IMR-90 (cell line): Measurements from ENCODE around the gene CLCA2. TPM values are rescaled to one million over a fixed set of nuclear protein-coding genes. Genes with fewer than 3 reads are reported as not detected.

ENCODE experiments used
- ATAC-seq: fragments of 200-7000 bp; cut with Tn5 transposase; 2 replicates; pipeline ENCODE4 v1.9.1; 2020; ENCODE audit warnings: low read depth, mild to moderate bottlenecking, moderate library complexity
- BruUV-seq: library from RNA; stranded (reverse); fragments of 400-500 nt; replicated peaks from 2 replicates; lab custom pipeline; 2021; lab: Mats Ljungman, UMichigan
- CTCF ChIA-PET: fragments of 300-600 bp; formaldehyde crosslinking; extraction: SDS; loops from one replicate; lab custom pipeline; 2021; ENCODE audit warnings: antibody characterized with exemption; lab: Yijun Ruan, JAX
- POLR2A ChIA-PET: fragments of 300-600 bp; sonication (Branson Sonifier 250); formaldehyde crosslinking; loops from one replicate; lab custom pipeline; 2022; ENCODE audit warnings: antibody characterized with exemption; ENCODE audit not compliant: unreplicated experiment; lab: Charles Lee
- DNase-seq: peaks from one replicate; pipeline ENCODE4 v3.0.0; 2013
- H2AFZ ChIP-seq: replicated peaks from 2 replicates; pipeline ENCODE3; 2013; ENCODE audit warnings: low read length, mild to moderate bottlenecking; ENCODE audit not compliant: poor library complexity
- H2AK5ac ChIP-seq: 2 replicates; pipeline ENCODE4 v1.6.1; 2013; ENCODE audit warnings: low read depth, low read length, inconsistent platforms
- H2AK9ac ChIP-seq: replicated peaks from 2 replicates; pipeline ENCODE3; 2013; ENCODE audit warnings: mild to moderate bottlenecking, low read depth, low read length, moderate library complexity; ENCODE audit not compliant: poor library complexity
- H2BK120ac ChIP-seq: 2 replicates; pipeline ENCODE4 v1.6.1; 2013; ENCODE audit warnings: low read depth, low read length, inconsistent platforms
- H2BK15ac ChIP-seq: 3 replicates; pipeline ENCODE4 v1.6.1; 2013; ENCODE audit warnings: low read depth, low read length, inconsistent platforms
- H2BK20ac ChIP-seq: 2 replicates; pipeline ENCODE4 v1.6.1; 2013; ENCODE audit warnings: low read depth, mild to moderate bottlenecking, inconsistent platforms, low read length, moderate library complexity
- H2BK5ac ChIP-seq: 2 replicates; pipeline ENCODE4 v1.6.1; 2013; ENCODE audit warnings: mild to moderate bottlenecking, low read depth, low read length, inconsistent platforms; ENCODE audit not compliant: poor library complexity, severe bottlenecking
- H3K14ac ChIP-seq: replicated peaks from 2 replicates; pipeline ENCODE4 v1.6.1; 2013; ENCODE audit warnings: low read depth, low read length, inconsistent platforms
- H3K18ac ChIP-seq: 2 replicates; pipeline ENCODE4 v1.6.1; 2013; ENCODE audit warnings: low read depth, low read length, control low read depth
- H3K23ac ChIP-seq: 2 replicates; pipeline ENCODE4 v1.6.1; 2013; ENCODE audit warnings: low read depth, low read length, inconsistent platforms
- H3K27ac ChIP-seq: 2 replicates; pipeline ENCODE4 v1.5.1; 2013; ENCODE audit warnings: mild to moderate bottlenecking, control low read depth, low read length; ENCODE audit not compliant: insufficient read depth
- H3K27me3 ChIP-seq: 2 replicates; pipeline ENCODE4 v1.6.1; 2013; ENCODE audit warnings: low read length; ENCODE audit not compliant: control insufficient read depth, insufficient read depth
- H3K36me3 ChIP-seq: 2 replicates; pipeline ENCODE4 v1.6.1; 2013; ENCODE audit warnings: low read length, mixed read lengths; ENCODE audit not compliant: control insufficient read depth, insufficient read depth
- H3K4ac ChIP-seq: 2 replicates; pipeline ENCODE4 v1.6.1; 2013; ENCODE audit warnings: low read depth, low read length, inconsistent platforms
- H3K4me1 ChIP-seq: 2 replicates; pipeline ENCODE4 v1.6.1; 2013; ENCODE audit warnings: low read length, mixed read lengths; ENCODE audit not compliant: control insufficient read depth, insufficient read depth
- H3K4me2 ChIP-seq: 2 replicates; pipeline ENCODE4 v1.6.1; 2013; ENCODE audit warnings: low read depth, mild to moderate bottlenecking, control low read depth, low read length, moderate library complexity
- H3K4me3 ChIP-seq: 2 replicates; pipeline ENCODE4 v1.5.1; 2013; ENCODE audit warnings: low read depth, mild to moderate bottlenecking, control low read depth, low read length, moderate library complexity; ENCODE audit not compliant: insufficient read depth
- H3K56ac ChIP-seq: 2 replicates; pipeline ENCODE4 v1.6.1; 2013; ENCODE audit warnings: low read length, inconsistent platforms; ENCODE audit not compliant: insufficient read depth; ENCODE audit errors: extremely low read depth
- H3K79me1 ChIP-seq, 2 experiments: 2 replicates each; pipeline ENCODE4 v1.6.1; 2013; ENCODE audit warnings: low read length in 2 of 2, inconsistent platforms in 1 of 2, low read depth in 1 of 2
- H3K9ac ChIP-seq: 2 replicates; pipeline ENCODE4 v1.6.1; 2013; ENCODE audit warnings: low read depth, low read length, control low read depth
- H3K9me1 ChIP-seq: 2 replicates; pipeline ENCODE4 v1.6.1; 2013; ENCODE audit warnings: low read length, inconsistent platforms; ENCODE audit not compliant: insufficient read depth
- H3K9me3 ChIP-seq: 2 replicates; pipeline ENCODE4 v1.6.1; 2013; ENCODE audit warnings: low read length; ENCODE audit not compliant: control insufficient read depth, insufficient read depth
- H4K20me1 ChIP-seq: 2 replicates; pipeline ENCODE4 v1.6.1; 2013; ENCODE audit warnings: low read length, inconsistent platforms; ENCODE audit not compliant: insufficient read depth
- H4K5ac ChIP-seq: 2 replicates; pipeline ENCODE4 v1.6.1; 2013; ENCODE audit warnings: mild to moderate bottlenecking, low read depth, low read length, control low read depth
- H4K8ac ChIP-seq, 2 experiments: 2 replicates each; pipeline ENCODE4 v1.6.1; 2013; ENCODE audit warnings: low read depth in 2 of 2, low read length in 2 of 2, control low read depth in 1 of 2, inconsistent platforms in 1 of 2
- H4K91ac ChIP-seq: 2 replicates; pipeline ENCODE4 v1.6.1; 2013; ENCODE audit warnings: low read depth, low read length, inconsistent platforms; ENCODE audit not compliant: insufficient read depth
- BHLHE40 ChIP-seq: fragments of 150-350 bp; IDR thresholded peaks from 2 replicates; pipeline ENCODE4 v1.6.1; 2016; ENCODE audit warnings: mild to moderate bottlenecking, low read depth, low read length
- CEBPB ChIP-seq: IDR thresholded peaks from 2 replicates; pipeline ENCODE4 v1.6.1; 2012; ENCODE audit warnings: low read depth, low read length, improper control_type of control experiment
- CHD1 ChIP-seq: IDR thresholded peaks from 2 replicates; pipeline ENCODE4 v1.6.1; 2012; ENCODE audit warnings: low read depth, low read length, improper control_type of control experiment
- CTCF ChIP-seq: conservative IDR thresholded peaks from 2 replicates; pipeline ENCODE4 v1.5.1; 2012; ENCODE audit warnings: mild to moderate bottlenecking, low read depth, low read length, improper control_type of control experiment
- ELK1 ChIP-seq: fragments of 150-350 bp; IDR thresholded peaks from 2 replicates; pipeline ENCODE4 v1.6.1; 2016; ENCODE audit warnings: low read depth, mild to moderate bottlenecking, low read length, moderate library complexity, borderline replicate concordance
- FOS ChIP-seq: fragments of 150-350 bp; IDR thresholded peaks from 2 replicates; pipeline ENCODE4 v1.6.1; 2016; ENCODE audit warnings: low read depth, low read length
- MAFK ChIP-seq: IDR thresholded peaks from 2 replicates; pipeline ENCODE4 v1.6.1; 2012; ENCODE audit warnings: low read depth, low read length, improper control_type of control experiment
- MAZ ChIP-seq: IDR thresholded peaks from 2 replicates; pipeline ENCODE4 v1.6.1; 2012; ENCODE audit warnings: low read depth, mild to moderate bottlenecking, low read length, improper control_type of control experiment, moderate library complexity, borderline replicate concordance
- MXI1 ChIP-seq: IDR thresholded peaks from 2 replicates; pipeline ENCODE4 v1.6.1; 2012; ENCODE audit warnings: low read depth, mild to moderate bottlenecking, low read length, moderate library complexity, borderline replicate concordance
- NFE2L2 ChIP-seq: fragments of 150-350 bp; IDR thresholded peaks from 2 replicates; pipeline ENCODE4 v1.6.1; 2016; ENCODE audit warnings: low read depth, mild to moderate bottlenecking, low read length
- POLR2A ChIP-seq: IDR thresholded peaks from 2 replicates; pipeline ENCODE4 v1.6.1; 2012; ENCODE audit warnings: mild to moderate bottlenecking, low read depth, low read length
- RAD21 ChIP-seq: IDR thresholded peaks from 2 replicates; pipeline ENCODE4 v1.6.1; 2012; ENCODE audit warnings: low read length, improper control_type of control experiment
- RCOR1 ChIP-seq: IDR thresholded peaks from 2 replicates; pipeline ENCODE4 v1.6.1; 2012; ENCODE audit warnings: mild to moderate bottlenecking, low read length, improper control_type of control experiment; ENCODE audit not compliant: insufficient replicate concordance
- RFX5 ChIP-seq: IDR thresholded peaks from 2 replicates; pipeline ENCODE4 v1.8.0; 2012; ENCODE audit warnings: low read depth, mild to moderate bottlenecking, low read length, moderate library complexity
- SMC3 ChIP-seq: fragments of 150-350 bp; IDR thresholded peaks from 2 replicates; pipeline ENCODE4 v1.6.1; 2016; ENCODE audit warnings: low read depth, mild to moderate bottlenecking, antibody characterized with exemption, low read length, moderate library complexity
- USF2 ChIP-seq: fragments of 150-350 bp; IDR thresholded peaks from 2 replicates; pipeline ENCODE4 v1.6.1; 2017; ENCODE audit warnings: mild to moderate bottlenecking, antibody characterized with exemption, low read length, low read depth
- WGBS, 2 experiments: methylation state at CpG; one replicate each; pipeline versions ENCODE4 v1.1.5 to v1.1.7; 2013; ENCODE audit warnings: missing lambda C conversion rate in 2 of 2; ENCODE audit not compliant: insufficient read length in 1 of 2; ENCODE audit errors: extremely low coverage in 2 of 2; 5-methylcytosine and 5-hydroxymethylcytosine counted together
- dilution Hi-C: fragments of 300-500 bp; cut with HindIII; formaldehyde crosslinking; loops from one replicate; pipeline ENCODE4 v1.14.3; 2018; ENCODE audit warnings: low sequenced_read_pairs; ENCODE audit not compliant: unreplicated experiment
- in situ Hi-C: fragments of 300-500 bp; cut with MboI; formaldehyde crosslinking; loops from 3 replicates; pipeline ENCODE4 v1.14.3; 2019; ENCODE audit warnings: low sequenced_read_pairs, inconsistent platforms, mixed read lengths
- intact Hi-C: fragments of 100-400 bp; cut with micrococcal nuclease; formaldehyde crosslinking; loops from 2 replicates; pipeline ENCODE4 v1.10.0; 2022
- polyA plus RNA-seq, 3 experiments: library from polyadenylated mRNA; depleted of rRNA; stranded (reverse); fragments of >200 nt; gene quantifications; 2 replicates each; pipeline ENCODE4 v1.2.3, GENCODE V29; 2012; ENCODE audit warnings: low replicate concordance in 1 of 3
- total RNA-seq: library from RNA; depleted of rRNA; stranded (reverse); fragments of >200 nt; gene quantifications from 2 replicates; pipeline ENCODE4 v1.2.3, GENCODE V29; 2012

CLCA2 gene
- total and polyA plus RNA-seq, 2 of the 4 experiments (the other 2 are of a cell fraction): 0.09 to 0.18 TPM

GRCh38 chr1:86455073-86455472 is 31.1 kb downstream of the CLCA2 start:
- Histone ChIP-seq H3K27me3 (no peaks in the 10 kb centered on the region; the same call in 1 of the 2 replicates), H2AK5ac (no peak overlapping the region), H3K27ac (no peak overlapping the region), H4K91ac (no peak overlapping the region), H3K9me3 (no peaks in the 10 kb centered on the region), H3K79me1 (no peaks in the 10 kb centered on the region), H3K4me2 (no peak overlapping the region), H2BK15ac (no peak overlapping the region), H3K23ac (no peak overlapping the region), H3K4me1 (no peaks in the 10 kb centered on the region), H4K20me1 (no peaks in the 10 kb centered on the region), H4K8ac (no peak overlapping the region), H3K18ac (no peak overlapping the region), H3K4ac (no peak overlapping the region), H3K14ac (no peak overlapping the region), H3K9ac (no peak overlapping the region), H3K36me3 (no peaks in the 10 kb centered on the region), H3K9me1 (no peaks in the 10 kb centered on the region), H2AK9ac (no peak overlapping the region), H2BK120ac (no peak overlapping the region), H3K56ac (no peak overlapping the region), H4K5ac (no peak overlapping the region), H3K4me3 (no peak overlapping the region), H2BK5ac (no peak overlapping the region), H2BK20ac (no peak overlapping the region), H2AFZ (no peak overlapping the region)
- CTCF ChIA-PET: no interaction called here
- ATAC-seq (no peak), DNase-seq (no peak)
- TF ChIP-seq MXI1 (no peak), CTCF (no peak), POLR2A (no peak), BHLHE40 (no peak), CEBPB (no peak), ELK1 (no peak), RFX5 (no peak), RAD21 (no peak), SMC3 (no peak), CHD1 (no peak), RCOR1 (no peak), NFE2L2 (no peak), FOS (no peak), MAZ (no peak), MAFK (no peak), USF2 (no peak)
- no TSS peak for BruUV-seq
- WGBS, 2 experiments: no CpG with 5 or more reads among the region's 5 CpGs
- POLR2A ChIA-PET: no interaction called here
- dilution Hi-C loops (no loop called here), in situ Hi-C loops (no loop called here), intact Hi-C loops (no loop called here)
